ENCODE data around the gene USP1. TPM values are rescaled to one million over a fixed set of nuclear protein-coding genes. Genes with fewer than 3 reads are reported as not detected.

Gene USP1
- total and polyA plus RNA-seq, 2 donors from 2014 or later = 10.0 to 27.1 TPM

- H3K9ac ChIP-seq (ENCODE audit: low read length in 3 of 3) = no peak overlapping the region
- intact Hi-C loops (cut with DNase I) = no loop called here
- no peak for TF ChIP-seq CTCF (IDR thresholded peaks at IDR 0.05; ENCODE audit: borderline replicate concordance, extremely low read depth, insufficient read depth)
- no peak for DNase-seq
- FAIRE-seq = no peak
- H3K36me3 ChIP-seq (ENCODE audit: control insufficient read depth in 2 of 3, insufficient read depth in 3 of 3, low read length in 3 of 3) = no peaks in the 10 kb centered on the region
- no peak overlapping the region for H3K27ac ChIP-seq (ENCODE audit: low read depth in 2 of 2, low read length in 2 of 2)
- H3K9me3 ChIP-seq (ENCODE audit: control insufficient read depth in 2 of 3, insufficient read depth in 1 of 3, low read length in 3 of 3) = no peaks in the 10 kb centered on the region
- no peaks in the 10 kb centered on the region for H3K4me1 ChIP-seq (ENCODE audit: control insufficient read depth in 2 of 3, insufficient read depth in 2 of 3, low read depth in 1 of 3, low read length in 3 of 3)
- no peak overlapping the region for H3K4me3 ChIP-seq (ENCODE audit: low read length in 3 of 3)
- H3K27me3 ChIP-seq (ENCODE audit: control insufficient read depth, insufficient read depth, low read length) = no peaks in the 10 kb centered on the region
Observed at GRCh38 chr1:62401034-62401760, 35.7 kb upstream of the USP1 start.

- no peak for TF ChIP-seq CTCF (IDR thresholded peaks at IDR 0.05; ENCODE audit: borderline replicate concordance, extremely low read depth, insufficient read depth)
- Histone ChIP-seq H3K36me3 (ENCODE audit: control insufficient read depth in 2 of 3, insufficient read depth in 3 of 3, low read length in 3 of 3) (no peaks in the 10 kb centered on the region), H3K27me3 (ENCODE audit: control insufficient read depth, insufficient read depth, low read length) (no peaks in the 10 kb centered on the region), H3K9ac (ENCODE audit: low read length in 3 of 3) (no peak overlapping the region), H3K4me1 (ENCODE audit: control insufficient read depth in 2 of 3, insufficient read depth in 2 of 3, low read depth in 1 of 3, low read length in 3 of 3) (no peaks in the 10 kb centered on the region), H3K4me3 (ENCODE audit: low read length in 3 of 3) (no peak overlapping the region), H3K9me3 (ENCODE audit: control insufficient read depth in 2 of 3, insufficient read depth in 1 of 3, low read length in 3 of 3) (no peaks in the 10 kb centered on the region), H3K27ac (ENCODE audit: low read depth in 2 of 2, low read length in 2 of 2) (no peak overlapping the region)
- intact Hi-C loops (cut with DNase I) = loop anchor here (5.0 kb wide), 1 partner anchor 223 kb away; no protein-coding TSS in a partner anchor
- FAIRE-seq = no peak
- no peak for DNase-seq
Observed at GRCh38 chr1:62405247-62405646, 31.6 kb upstream of the USP1 start.

GRCh38 chr1:62406576-62406975, 30.3 kb upstream of the USP1 start:
- no peak for TF ChIP-seq CTCF (IDR thresholded peaks at IDR 0.05; ENCODE audit: borderline replicate concordance, extremely low read depth, insufficient read depth)
- no peaks in the 10 kb centered on the region for H3K27me3 ChIP-seq (ENCODE audit: control insufficient read depth, insufficient read depth, low read length)
- no peaks in the 10 kb centered on the region for H3K36me3 ChIP-seq (ENCODE audit: control insufficient read depth in 2 of 3, insufficient read depth in 3 of 3, low read length in 3 of 3)
- no peak overlapping the region for H3K4me3 ChIP-seq (ENCODE audit: low read length in 3 of 3)
- intact Hi-C loops (cut with DNase I) = loop anchor here (5.0 kb wide), 1 partner anchor 224 kb away; no protein-coding TSS in a partner anchor
- H3K9ac ChIP-seq (ENCODE audit: low read length in 3 of 3) = no peak overlapping the region
- H3K27ac ChIP-seq (ENCODE audit: low read depth in 2 of 2, low read length in 2 of 2) = no peak overlapping the region
- H3K9me3 ChIP-seq (ENCODE audit: control insufficient read depth in 2 of 3, insufficient read depth in 1 of 3, low read length in 3 of 3) = no peaks in the 10 kb centered on the region
- DNase-seq (no peak), FAIRE-seq (no peak)
- no peaks in the 10 kb centered on the region for H3K4me1 ChIP-seq (ENCODE audit: control insufficient read depth in 2 of 3, insufficient read depth in 2 of 3, low read depth in 1 of 3, low read length in 3 of 3)

All from kidney (tissue), 14 donors.